Glomerular visceral epithelial cell (primary cell): ENCODE measurements around the gene PPP1R16B.
A peak's percentile ranks its signal among the peaks of the same experiment; 100 is the strongest.
"Not testable (repeated sequence)": the region's sequence is repeated elsewhere in the genome, so short reads cannot be mapped to it uniquely, and the experiment has no call there.

Source experiments
- DNase-seq: peaks from one replicate; pipeline ENCODE4 v3.0.0-alpha.2; 2016; ENCODE audit errors: extremely low spot score

The PPP1R16B gene

DNA sequence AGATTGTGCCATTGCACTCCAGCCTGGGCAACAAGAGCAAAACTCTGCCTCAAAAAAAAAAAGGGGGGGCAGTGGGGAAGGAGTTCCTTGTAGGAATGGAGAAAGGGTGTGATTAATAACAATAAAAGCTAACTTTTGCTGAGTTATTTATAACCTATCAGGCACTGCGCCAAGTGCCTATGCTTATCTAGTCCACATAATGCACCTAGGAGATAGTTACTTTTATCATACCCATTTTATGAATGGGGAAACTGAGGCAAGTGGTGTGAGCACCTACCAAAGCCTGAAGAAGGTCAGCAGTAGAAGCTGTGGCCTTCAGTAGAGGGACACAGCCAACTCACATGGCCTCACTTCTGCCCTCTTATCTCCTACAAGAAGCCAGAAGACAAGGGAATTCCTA lies 13.6 kb upstream of the PPP1R16B start:
- DNase-seq, result no peak

DNA sequence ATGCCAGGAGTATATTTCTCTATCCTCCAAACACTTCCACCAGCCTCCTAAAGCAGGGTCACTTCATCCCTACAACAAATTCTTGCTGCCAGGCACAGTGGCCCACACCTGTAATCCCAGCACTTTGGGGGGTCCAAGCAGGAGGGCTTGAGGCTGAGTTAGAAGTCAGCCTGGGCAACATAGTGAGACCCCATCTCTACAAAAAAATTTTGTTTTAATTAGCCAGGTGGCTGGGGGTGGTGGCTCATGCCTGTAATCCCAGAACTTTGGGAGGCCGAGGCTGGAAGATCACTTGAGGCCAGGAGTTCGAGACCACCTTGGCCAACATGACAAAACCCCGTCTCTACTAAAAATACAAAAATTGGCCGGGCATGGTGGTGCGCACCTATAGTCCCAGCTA lies 11.4 kb upstream of the PPP1R16B start:
- DNase-seq, result not testable (repeated sequence)

DNA sequence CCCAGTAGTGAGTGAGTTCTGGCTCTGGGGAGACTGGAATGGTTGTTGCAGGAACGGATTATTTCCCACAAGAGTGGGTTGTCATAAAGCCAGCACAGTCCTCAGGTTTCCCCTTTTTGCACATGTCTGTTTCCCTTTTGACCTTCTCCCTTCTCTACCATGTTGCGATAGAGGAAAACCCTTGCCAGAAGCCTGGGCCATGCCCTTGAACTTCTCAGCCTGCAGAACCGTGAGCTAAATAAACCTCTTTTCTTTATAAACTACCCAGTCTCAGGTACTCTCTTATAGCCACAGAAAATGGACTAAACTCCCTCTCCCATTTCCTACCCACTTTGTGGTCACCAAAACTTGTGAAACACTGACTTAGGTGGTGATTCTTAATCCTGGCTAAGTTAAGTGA lies 7.2 kb upstream of the PPP1R16B start:
- no peak for DNase-seq

DNA sequence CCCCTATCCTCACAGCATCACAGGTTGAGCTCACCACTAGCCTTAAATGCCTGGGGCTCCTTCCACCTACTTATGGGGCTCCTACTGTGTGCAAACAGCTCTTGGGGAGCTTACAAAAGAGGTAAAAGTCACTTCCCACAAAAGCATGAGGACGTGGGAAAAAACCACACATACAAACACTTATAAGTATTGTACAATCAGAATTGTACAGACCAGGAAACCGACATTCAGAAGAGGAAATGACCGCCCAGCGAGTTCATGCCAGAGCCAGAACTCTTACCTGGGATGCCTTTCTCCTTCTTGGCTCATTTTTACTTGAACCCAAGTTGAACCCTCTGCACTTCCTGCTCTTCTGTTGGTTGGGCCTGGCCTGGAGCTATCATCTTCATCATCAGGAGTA lies 6.3 kb upstream of the PPP1R16B start:
- DNase-seq, result no peak

DNA sequence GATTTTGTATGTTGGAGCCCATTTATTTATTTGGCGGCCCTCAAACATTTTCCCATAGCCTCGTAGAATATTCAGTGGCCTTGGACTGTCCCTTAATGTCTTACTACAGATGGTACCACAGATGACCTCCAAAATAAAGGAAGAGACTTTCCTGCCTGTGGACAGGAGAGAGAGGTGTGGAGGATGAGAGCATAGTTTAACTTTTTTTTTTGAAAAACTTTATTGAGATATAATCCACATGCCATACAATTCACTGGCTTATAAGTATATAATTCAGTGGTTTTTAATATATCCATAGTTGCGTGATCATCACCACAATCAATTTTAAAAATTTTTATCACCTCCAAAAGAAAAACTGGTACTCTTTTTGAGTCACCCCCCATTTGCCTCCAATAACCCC lies 4.6 kb upstream of the PPP1R16B start:
- no peak for DNase-seq

DNA sequence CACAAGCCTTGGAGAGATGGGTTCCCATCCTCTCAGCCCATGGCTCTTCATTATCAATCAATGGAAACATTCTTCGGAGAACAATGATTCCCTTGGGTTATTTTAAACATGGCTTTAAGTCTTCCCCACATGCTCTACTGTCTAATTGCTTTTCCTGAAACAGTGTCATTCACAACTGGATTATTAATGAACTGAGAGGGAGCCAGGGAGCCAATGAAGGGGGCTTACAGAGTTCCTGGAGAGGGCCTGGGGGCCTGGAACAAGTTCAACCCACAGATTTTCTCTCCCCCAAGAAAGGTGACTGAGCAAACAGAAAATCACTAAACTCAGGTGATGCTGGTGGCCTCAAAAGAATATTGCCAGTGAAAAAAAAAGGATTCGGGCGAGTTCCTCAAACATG lies 1.3 kb upstream of the PPP1R16B start:
- no peak for DNase-seq

DNA sequence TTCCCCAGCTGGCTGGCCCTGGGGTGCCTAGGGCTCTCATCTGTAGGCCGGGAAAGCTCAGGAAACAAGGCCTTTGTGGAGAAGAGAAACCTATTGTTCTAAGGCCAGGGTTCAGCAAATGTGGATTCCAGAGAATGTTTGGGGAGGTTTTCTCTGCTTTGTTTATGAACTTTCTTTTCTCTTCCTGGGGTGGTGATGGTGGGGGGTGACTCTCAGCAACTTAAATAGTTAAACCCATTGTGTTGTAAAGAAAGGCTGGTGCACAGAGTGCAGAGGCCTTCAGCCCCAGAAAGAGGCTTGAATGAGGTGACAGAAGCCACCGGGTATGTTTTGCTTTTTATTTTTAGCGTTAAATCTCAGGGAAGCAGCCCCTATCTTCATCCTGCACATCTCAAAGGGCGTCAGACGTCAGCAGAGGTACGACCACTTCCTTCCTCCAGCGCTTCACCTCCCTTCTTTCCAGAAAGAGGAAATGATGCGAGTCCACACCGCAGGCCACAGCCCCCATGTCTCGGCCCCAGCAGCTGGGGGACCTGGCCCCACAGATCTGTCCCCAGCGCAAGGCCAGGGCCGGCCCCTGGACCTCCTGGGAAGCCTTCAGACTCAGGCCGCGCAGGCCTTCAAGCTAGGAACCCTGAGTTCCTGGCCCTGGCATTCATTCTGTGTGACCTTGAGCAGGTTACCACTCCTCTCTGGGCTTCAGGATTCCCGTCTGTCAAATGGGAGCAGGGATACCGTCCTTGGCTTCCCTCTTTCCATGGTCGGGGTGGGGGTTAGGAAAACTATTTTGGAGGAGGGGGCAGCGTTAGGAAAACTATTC lies 605 bp upstream of the PPP1R16B start:
- no peak for DNase-seq

DNA sequence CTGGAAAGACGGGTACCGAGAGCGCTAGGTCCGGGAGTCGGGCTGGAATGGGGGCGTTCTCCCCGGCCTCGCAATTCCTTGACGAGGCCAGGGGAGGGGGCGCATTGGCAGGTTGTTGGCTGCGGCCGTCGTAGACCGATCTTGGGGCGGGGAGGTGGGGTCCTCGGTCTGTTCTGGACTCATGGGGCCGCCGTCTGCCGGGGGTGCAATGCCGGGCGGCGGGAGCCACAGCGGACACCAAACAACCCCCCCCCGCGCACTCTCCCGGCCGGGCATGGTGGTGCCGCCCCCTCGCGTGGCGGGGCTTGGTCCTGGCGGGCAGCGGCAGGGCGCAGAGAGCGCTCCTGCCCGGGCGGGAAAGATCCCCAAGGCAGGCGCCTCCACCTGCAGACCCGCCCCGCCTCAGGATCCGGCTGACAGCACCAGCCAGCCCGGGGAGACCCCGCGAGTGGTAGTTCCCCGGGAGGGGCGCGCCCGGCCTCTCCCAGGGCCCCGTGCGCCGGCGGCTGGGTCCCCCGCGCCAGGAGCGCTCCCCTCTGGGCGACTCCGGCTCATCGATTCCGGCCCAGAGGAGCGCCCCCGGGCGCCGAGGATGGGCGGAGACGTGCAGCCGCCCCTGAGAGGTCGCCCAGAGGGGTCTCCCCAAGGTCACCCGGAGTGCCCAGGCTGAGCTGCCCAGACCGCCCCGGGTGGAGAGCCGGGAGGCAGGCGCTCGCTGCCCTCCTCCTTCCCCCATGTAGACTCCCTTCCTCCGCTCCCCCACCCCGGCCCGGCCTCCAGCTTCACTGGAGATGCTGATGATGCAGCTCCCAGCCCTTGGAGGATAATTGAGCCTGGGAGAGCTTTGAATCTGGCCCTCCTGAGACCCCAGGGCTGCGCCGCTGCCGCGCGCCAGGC lies 709 bp downstream of the PPP1R16B start:
- DNase-seq, result no peak

DNA sequence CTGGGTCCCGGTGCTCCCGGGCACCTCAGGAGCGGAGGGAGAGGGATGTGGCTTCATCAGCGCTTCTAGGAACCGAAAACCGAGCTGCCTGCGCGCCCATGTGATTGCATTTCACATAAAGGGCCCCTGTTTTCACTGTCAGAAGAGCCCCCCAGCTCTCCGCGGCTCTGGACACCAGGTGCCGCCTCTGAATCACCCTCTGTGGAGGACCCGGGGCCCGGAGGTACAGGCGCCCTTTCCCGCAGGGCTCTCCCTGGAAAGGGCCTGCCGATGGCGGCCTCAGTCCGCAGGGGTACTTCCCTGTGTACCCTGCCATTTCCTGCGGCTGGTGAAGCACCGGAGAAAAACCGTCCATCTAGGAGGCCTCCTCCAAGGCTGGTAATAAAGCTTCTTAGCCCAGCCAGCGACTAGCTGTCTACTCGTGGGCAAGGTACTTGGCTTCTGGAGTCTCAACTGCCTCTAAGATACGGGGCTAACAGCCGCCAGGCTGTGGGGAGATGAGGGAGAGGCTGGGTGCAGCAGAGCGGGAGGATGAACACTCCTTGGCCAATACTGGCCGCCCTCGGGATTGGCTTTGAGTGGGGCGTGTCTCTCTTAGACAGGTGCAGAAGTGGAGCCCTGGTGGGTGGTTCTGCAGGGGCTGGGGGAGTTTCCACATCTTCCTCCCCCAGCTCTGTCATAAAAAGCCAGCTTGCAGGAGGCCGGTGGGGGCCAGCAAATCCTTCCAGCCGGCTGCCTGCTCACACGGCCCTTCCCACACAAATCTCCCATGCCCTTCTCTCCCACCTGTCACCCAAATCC lies 1.6 kb downstream of the PPP1R16B start:
- DNase-seq, result no peak

DNA sequence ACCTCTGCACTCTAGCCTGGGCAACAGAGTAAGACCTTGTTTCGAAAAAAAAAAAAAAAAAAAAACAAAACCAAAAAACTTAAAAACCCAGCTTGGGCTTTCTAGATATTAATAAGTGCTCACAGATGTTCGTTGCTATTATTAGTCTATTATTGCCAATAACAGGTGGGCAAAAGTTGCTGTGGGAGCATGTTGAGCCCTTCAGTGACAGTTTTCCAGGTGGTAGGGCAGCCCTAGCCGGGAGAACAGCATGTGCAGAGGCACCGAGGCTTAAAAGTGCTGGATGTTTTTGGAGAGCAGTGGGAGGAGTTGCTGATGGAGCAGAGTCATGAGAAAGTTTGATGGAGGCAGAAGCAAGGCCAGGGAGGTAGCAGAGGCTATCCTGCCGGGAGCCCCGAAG lies 4.4 kb downstream of the PPP1R16B start:
- DNase-seq, result no peak

DNA sequence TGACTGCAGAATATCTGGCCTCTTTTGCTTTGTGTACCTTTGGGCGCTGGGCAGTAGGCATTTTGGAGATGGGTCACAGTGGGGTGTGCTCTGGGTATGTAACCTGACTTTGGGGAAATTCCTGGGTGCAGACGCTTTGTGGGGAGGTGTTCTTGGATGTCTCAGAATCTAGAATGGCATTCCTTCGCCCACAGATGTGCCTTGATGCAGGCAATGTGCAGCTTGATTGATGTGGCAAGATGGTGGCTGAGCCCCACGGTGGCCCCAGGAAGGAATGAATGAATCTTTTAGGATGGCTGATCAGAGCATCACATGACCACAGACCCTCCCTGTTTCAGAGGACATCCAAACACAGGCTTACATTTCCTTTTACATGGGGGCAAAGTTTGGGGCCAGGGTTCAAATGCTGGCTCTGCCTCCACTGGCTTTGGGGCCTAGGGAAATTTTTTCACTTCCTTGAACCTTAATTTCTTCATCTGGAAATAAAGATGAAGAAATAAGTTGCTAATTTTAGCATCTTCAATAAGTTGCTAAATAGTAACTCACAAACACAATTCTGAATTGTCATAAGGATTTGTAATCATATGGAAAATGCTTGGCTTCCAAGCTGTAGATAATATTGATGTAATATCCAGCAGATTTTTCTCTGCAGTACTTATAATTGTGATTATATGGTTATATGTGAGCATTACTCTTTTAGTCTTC lies 5.6 kb downstream of the PPP1R16B start:
- no peak for DNase-seq

DNA sequence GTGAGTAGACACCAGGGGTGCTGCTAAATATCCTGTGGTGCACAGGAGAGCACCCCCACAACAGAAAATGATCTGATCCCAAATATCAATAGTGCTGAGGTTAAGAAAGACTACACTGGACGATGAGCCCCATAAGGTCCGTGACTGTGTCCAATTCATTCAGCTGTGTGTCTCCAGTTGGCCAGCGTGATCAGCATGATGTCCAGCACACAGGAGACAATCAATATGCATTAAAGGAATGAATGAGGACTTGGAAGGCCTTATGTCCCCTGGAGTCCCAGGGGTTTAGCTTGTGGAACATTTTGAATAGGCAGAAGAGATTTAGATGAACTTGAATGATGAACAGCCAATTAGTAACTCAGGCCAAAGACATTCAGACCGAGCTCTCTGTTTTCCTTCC lies 6.3 kb downstream of the PPP1R16B start:
- no peak for DNase-seq

DNA sequence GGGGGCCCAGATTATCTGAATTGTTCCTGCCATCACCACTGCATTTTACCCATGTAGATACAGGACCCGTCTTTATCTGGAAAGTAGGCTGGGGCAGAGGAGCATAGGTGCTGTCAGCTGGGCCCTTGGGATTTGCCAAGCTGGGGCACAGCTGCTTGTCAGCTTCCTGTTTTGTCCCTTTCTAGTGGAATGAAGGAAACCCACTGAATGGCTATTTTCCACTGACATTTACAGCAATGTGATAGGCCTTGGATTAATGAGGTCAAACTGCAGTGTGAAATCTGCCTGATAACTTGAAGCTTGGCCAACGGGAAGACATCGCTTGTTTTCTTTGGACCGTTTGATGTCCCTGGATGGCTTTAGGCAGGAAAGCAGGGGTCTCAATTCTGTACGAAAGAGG lies 6.7 kb downstream of the PPP1R16B start:
- no peak for DNase-seq

DNA sequence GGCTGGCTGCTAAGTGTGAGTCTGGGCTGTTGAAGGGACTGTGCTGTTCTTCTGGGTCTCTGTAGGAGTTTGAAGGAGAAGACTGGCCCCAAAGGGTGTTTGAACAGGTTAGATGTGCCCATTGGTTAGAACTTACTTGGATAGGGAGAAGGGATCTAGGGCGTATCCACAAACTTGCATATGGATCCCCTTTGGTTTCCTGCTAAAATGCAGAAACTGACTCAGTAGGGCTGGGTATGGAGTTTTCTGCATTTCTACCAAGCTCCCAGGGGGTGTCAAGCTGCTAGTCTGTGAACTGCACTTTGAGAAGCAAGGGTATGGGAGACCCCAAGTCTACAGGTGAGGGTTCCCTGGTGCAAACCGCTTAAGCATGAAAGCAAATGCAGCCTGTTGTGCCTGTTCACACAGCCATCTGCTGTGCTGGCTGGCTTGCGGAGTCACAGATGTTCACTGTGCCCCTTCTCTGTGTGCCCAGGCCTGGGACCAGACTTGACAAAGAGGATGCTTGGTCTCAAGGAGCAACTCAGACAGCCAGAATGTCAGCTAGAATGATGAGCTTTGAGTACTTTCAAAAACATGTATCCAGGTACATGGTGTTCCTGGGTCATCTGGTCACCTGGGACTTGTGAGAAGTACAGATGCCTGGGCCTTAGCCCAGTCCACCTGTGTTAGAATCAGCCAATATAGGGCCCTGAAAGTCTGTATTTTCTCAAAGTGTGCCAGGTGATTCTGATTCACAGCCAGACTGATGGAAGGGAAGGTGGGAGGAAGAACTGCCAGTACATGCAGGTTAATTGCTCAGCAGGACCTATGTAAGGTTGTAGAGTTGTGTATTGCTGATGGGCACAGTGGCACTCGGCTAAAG lies 7.4 kb downstream of the PPP1R16B start:
- DNase-seq, result no peak

DNA sequence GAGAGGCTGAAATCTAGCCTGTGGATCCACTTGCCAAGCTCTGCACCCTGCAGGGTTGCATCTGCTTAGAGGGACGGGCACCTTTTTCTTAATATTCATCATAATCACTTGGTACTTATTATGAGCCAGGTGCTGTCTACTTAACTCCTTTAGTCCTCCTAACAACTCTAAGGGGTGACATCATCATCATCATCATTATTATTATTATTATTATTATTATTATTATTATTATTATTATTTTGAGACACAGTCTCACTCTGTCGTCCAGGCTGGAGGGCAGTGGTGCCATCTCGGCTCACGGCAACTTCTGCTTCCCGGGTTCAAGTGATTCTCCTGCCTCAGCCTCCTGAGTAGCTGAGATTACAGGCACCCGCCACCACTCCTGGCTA lies 8.1 kb downstream of the PPP1R16B start:
- not testable (repeated sequence) for DNase-seq

DNA sequence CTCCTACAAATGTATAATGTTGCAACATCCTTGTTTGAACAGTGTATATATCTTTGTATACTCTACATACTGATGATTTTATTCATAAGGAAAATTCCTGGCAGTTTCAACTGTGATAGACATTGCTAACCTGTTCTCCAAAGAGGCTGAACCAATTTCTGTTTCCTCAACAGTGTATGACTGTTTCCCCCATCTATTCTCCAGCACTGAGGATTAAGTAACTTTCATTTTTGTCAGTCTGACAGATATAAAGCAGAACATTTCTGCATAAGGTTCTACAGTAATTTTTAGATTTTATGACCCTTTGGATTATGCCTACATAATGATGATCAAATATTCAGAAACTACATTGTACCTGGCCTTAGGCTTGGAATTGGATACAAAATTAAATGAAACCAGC lies 9.9 kb downstream of the PPP1R16B start:
- no peak for DNase-seq

DNA sequence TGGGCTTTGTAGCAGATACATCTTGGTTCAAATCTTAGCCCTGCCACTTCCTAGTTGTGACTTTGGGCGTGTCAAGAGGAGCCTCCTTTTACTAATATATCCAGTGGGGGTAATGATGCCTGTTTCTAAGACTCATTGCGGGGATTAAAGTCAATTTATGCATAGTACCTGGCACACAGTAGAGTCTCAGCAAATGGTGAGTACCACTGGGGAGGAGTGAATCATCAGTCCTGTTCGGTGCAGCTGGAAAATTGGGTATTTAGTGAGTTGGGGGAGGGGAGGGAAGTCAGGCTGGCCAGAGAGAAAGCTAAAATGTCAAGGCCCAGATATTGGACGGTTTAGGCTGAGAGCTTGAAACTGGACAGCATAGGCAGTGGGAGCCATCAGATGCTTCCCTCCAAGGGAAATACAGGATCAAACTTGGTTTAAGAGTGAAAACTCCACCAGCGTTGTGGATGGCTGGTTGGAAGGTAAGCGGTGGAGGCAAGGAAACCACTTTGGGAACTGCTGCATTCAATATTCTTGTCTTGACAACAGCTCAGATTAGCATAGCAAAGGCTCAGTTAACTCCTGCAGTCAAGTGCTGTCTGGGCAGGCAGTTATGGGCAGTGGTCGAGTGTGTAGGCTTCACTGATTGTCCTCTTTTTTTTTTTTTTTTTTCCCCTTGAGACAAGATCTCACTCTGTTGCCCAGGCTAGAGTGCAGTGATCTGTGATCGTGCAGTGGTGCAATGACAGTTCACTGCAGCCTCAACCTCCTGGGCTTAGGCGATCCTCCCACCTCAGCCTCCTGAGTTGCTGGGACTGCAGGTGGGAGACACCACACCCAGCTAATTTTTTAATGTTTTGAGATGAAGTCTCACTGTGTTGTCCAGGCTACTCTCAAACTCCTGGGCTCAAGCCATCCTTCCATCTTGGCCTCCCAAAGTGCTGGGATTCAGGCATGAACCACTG lies 12.9 kb downstream of the PPP1R16B start:
- DNase-seq, result no peak

DNA sequence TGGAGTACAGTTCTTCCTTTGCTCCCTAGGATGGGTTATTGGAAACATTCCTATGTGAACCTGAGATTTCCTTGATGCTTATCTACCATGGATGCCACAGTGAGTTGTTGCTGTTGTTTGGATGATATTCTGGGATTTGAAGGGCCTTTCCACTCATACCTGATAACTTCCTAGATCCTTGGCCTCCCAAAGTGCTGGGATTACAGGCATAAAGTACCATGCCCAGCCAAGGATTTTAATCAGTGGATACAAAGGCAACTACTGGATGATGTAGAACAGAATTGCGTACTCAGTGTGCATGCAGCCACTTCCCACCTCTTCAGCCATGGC lies 20.0 kb downstream of the PPP1R16B start:
- no peak for DNase-seq

DNA sequence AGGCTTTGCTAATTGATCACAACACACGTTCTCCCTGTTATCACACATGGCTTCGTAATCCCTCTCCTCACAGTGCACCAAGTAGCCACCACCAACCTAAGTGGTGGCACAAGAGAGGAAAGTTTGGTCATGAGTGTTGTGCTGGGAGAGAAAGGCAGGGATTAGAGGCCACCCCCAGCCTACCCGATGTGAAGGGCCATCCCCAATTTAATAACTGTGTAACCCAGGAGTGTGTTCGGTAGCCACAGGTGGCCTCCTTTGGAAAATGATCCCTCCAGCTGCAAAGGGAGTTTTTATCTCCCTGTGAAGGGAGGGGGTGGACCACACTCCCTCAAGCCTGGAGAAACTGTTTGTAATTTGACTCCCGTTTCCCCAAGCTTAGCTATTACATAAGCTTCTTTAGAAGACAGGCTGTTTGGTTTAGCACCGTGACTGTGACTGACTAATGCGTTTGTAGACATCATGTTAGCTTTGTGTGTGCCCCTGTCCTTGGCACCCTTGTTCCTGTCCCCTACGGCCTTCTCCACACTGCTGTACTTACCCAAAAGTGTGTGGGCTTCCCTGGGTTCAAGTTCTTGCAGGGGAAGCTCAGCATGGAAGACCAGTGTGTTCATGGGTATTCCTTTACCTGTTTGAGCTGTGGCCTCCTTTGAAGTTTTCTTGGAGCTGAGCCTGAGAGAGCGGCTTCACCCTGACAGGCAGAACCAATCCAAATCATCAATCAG lies 20.6 kb downstream of the PPP1R16B start:
- DNase-seq, result peak; percentile 30
